Measurements from ENCODE around the gene SLC35G2.

DNA sequence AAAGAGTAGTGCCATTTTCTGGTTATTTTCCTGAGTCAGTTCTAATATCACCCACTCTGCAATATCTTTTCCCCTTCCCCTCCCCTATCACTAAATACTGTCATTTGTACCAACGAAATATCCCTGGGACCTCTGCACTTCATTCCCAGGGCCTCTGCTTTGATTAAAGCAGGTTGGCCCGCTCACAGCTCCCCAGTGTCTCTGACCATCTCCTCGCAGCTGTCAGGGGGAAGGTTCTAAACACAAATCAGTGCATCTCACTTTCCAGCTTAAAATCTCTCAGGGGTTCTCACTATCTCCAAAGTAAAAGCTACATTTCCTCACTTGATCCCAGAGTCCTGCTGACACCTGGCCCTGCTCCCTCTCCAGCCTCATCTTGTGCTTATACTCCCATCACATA is 28.1 kb upstream of the SLC35G2 start:
- TF ChIP-seq, protein P1, sequence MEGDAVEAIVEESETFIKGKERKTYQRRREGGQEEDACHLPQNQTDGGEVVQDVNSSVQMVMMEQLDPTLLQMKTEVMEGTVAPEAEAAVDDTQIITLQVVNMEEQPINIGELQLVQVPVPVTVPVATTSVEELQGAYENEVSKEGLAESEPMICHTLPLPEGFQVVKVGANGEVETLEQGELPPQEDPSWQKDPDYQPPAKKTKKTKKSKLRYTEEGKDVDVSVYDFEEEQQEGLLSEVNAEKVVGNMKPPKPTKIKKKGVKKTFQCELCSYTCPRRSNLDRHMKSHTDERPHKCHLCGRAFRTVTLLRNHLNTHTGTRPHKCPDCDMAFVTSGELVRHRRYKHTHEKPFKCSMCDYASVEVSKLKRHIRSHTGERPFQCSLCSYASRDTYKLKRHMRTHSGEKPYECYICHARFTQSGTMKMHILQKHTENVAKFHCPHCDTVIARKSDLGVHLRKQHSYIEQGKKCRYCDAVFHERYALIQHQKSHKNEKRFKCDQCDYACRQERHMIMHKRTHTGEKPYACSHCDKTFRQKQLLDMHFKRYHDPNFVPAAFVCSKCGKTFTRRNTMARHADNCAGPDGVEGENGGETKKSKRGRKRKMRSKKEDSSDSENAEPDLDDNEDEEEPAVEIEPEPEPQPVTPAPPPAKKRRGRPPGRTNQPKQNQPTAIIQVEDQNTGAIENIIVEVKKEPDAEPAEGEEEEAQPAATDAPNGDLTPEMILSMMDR (IDR thresholded peaks at IDR 0.05): no peak
- TF ChIP-seq ZFX (IDR thresholded peaks at IDR 0.05; ENCODE audit: borderline replicate concordance): no peak

Measured in 22Rv1 (cell line).